ENCODE measurements around the gene CCNY.
"Not testable (repeated sequence)": the region's sequence is repeated elsewhere in the genome, so short reads cannot be mapped to it uniquely, and the experiment has no call there.

CCNY gene

GRCh38 chr10:35347899-35348608, 11.7 kb downstream of the CCNY start:
- Histone ChIP-seq H3K27me3 (replicated peaks; ENCODE audit: control insufficient read depth, insufficient read depth, low read length) (no peaks in the 10 kb centered on the region), H3K4me3 (ENCODE audit: low read length) (no peak overlapping the region), H3K36me3 (ENCODE audit: control insufficient read depth, insufficient read depth, low read length, severe bottlenecking) (no peaks in the 10 kb centered on the region), H3K9me3 (ENCODE audit: control insufficient read depth, low read length) (no peaks in the 10 kb centered on the region), H3K9ac (ENCODE audit: low read length) (no peak overlapping the region), H3K4me1 (ENCODE audit: control insufficient read depth, insufficient read depth, low read length) (peaks cover 42% of the 10 kb centered on the region)
- DNase-seq (ENCODE audit: low read depth) = no peak

DNA sequence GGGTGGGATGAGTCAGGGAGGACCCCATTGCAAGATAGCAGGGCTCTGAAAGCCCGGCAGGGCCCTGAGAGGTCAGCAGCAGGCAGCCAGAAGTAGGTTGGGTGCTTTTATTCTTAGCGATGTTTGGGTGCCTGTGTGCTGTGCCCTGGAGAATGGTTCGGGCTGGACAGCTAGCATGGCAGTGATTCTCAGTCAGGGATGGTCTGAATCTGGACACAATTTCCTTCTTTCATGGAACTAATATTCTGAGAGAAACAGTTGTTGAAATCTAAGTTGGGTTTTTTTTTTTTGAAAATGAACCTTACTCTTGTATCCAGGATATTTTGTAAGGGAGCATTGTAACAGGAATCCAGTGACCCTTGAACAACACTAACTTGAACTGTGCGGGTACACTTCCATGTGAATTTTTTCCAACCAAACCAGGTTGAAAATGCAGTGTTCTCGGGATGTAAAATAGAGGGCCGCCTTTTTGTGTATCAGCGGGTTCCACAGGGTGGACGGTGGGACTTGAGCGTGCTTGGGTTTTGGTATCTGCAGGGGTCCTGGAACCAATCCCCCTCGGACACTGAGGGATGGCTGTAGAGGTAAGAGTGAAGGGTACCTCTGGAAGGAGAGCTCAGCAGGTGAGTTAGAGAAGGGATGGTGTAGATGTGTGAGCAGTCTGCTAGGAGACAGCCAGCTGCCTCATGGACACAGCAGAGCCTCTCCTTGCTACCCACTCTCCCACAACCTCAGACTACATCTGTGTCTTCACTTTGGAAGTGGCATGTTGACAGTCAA, 12.5 kb downstream of the CCNY start:
- peaks cover 44% of the 10 kb centered on the region for H3K4me1 ChIP-seq (ENCODE audit: control insufficient read depth, insufficient read depth, low read length)
- no peak for DNase-seq (ENCODE audit: low read depth)
- H3K36me3 ChIP-seq (ENCODE audit: control insufficient read depth, insufficient read depth, low read length, severe bottlenecking) = no peaks in the 10 kb centered on the region
- no peaks in the 10 kb centered on the region for H3K27me3 ChIP-seq (replicated peaks; ENCODE audit: control insufficient read depth, insufficient read depth, low read length)
- no peaks in the 10 kb centered on the region for H3K9me3 ChIP-seq (ENCODE audit: control insufficient read depth, low read length)
- H3K9ac ChIP-seq (ENCODE audit: low read length) = no peak overlapping the region
- no peak overlapping the region for H3K4me3 ChIP-seq (ENCODE audit: low read length)

DNA sequence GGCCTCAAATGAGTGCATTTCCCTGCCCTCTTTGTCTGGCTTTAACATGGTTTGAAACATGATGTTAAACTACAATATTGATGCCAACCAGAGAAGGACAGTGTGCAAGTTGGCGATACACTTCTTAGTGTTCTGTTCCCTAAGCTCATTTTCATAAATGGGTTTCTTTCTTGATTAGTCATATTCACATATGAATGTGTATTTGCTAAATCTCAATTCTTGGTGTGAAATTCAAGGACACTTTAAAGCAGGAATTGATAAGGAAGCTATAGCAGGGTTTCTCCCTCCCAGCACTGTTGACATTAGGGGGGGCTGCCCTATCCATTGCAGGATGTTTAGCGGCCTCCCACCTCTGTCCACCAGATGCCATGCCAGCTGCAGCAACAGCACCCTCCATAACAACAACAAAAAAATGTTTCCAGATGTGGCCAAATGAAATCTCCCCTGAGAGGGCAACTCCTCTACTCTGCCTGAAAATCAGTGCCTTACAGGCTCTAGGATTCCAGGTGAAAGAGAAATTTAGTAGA, 13.1 kb downstream of the CCNY start:
- Histone ChIP-seq H3K27me3 (replicated peaks; ENCODE audit: control insufficient read depth, insufficient read depth, low read length) (no peaks in the 10 kb centered on the region), H3K9me3 (ENCODE audit: control insufficient read depth, low read length) (no peaks in the 10 kb centered on the region), H3K4me3 (ENCODE audit: low read length) (no peak overlapping the region), H3K9ac (ENCODE audit: low read length) (no peak overlapping the region), H3K36me3 (ENCODE audit: control insufficient read depth, insufficient read depth, low read length, severe bottlenecking) (no peaks in the 10 kb centered on the region), H3K4me1 (ENCODE audit: control insufficient read depth, insufficient read depth, low read length) (peaks cover 45% of the 10 kb centered on the region)
- no peak for DNase-seq (ENCODE audit: low read depth)

- DNase-seq (ENCODE audit: low read depth) = no peak
- Histone ChIP-seq H3K9ac (ENCODE audit: low read length) (no peak overlapping the region), H3K4me1 (ENCODE audit: control insufficient read depth, insufficient read depth, low read length) (peaks cover 49% of the 10 kb centered on the region), H3K9me3 (ENCODE audit: control insufficient read depth, low read length) (no peaks in the 10 kb centered on the region), H3K27me3 (replicated peaks; ENCODE audit: control insufficient read depth, insufficient read depth, low read length) (no peaks in the 10 kb centered on the region), H3K4me3 (ENCODE audit: low read length) (no peak overlapping the region), H3K36me3 (ENCODE audit: control insufficient read depth, insufficient read depth, low read length, severe bottlenecking) (no peaks in the 10 kb centered on the region)
These were observed 14.7 kb downstream of the CCNY start for GRCh38 chr10:35351021-35351420.

GRCh38 chr10:35352097-35352496, 15.8 kb downstream of the CCNY start:
- H3K9ac ChIP-seq (ENCODE audit: low read length) = no peak overlapping the region
- no peaks in the 10 kb centered on the region for H3K9me3 ChIP-seq (ENCODE audit: control insufficient read depth, low read length)
- no peaks in the 10 kb centered on the region for H3K27me3 ChIP-seq (replicated peaks; ENCODE audit: control insufficient read depth, insufficient read depth, low read length)
- H3K36me3 ChIP-seq (ENCODE audit: control insufficient read depth, insufficient read depth, low read length, severe bottlenecking) = no peaks in the 10 kb centered on the region
- no peak overlapping the region for H3K4me3 ChIP-seq (ENCODE audit: low read length)
- no peak for DNase-seq (ENCODE audit: low read depth)
- peaks cover 45% of the 10 kb centered on the region for H3K4me1 ChIP-seq (ENCODE audit: control insufficient read depth, insufficient read depth, low read length)

DNA sequence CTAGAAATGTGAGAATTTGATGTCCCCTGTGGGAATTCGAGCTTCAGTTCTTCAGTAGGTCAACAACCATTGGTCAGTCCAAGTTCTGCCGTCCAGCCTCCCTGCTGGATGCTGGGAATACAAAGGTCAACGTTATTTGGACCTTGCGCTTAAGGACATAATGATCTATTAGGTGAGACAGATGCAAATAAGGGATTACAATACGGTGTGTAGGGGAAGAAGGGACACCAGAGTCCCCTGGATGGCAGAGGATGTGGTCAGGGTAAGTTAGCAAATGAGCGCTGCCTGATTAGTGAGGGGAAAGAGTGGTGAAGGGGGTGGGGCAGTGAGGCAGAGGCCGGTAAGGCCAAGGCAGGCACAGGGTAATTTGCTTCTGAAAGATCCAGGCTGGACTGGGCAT, 16.2 kb downstream of the CCNY start:
- no peak overlapping the region for H3K9ac ChIP-seq (ENCODE audit: low read length)
- no peak for DNase-seq (ENCODE audit: low read depth)

GRCh38 chr10:35353395-35353794, 17.1 kb downstream of the CCNY start:
- Histone ChIP-seq H3K4me1 (ENCODE audit: control insufficient read depth, insufficient read depth, low read length) (peaks cover 32% of the 10 kb centered on the region), H3K27me3 (replicated peaks; ENCODE audit: control insufficient read depth, insufficient read depth, low read length) (no peaks in the 10 kb centered on the region), H3K9me3 (ENCODE audit: control insufficient read depth, low read length) (no peaks in the 10 kb centered on the region), H3K4me3 (ENCODE audit: low read length) (no peak overlapping the region), H3K36me3 (ENCODE audit: control insufficient read depth, insufficient read depth, low read length, severe bottlenecking) (no peaks in the 10 kb centered on the region), H3K9ac (ENCODE audit: low read length) (no peak overlapping the region)
- no peak for DNase-seq (ENCODE audit: low read depth)

More for the DNA sequence above, 16.2 kb downstream of the CCNY start:
- H3K9me3 ChIP-seq (ENCODE audit: control insufficient read depth, low read length) = no peaks in the 10 kb centered on the region
- H3K27me3 ChIP-seq (replicated peaks; ENCODE audit: control insufficient read depth, insufficient read depth, low read length) = no peaks in the 10 kb centered on the region
- H3K4me1 ChIP-seq (ENCODE audit: control insufficient read depth, insufficient read depth, low read length) = peaks cover 41% of the 10 kb centered on the region
- H3K36me3 ChIP-seq (ENCODE audit: control insufficient read depth, insufficient read depth, low read length, severe bottlenecking) = no peaks in the 10 kb centered on the region
- H3K4me3 ChIP-seq (ENCODE audit: low read length) = no peak overlapping the region

DNA sequence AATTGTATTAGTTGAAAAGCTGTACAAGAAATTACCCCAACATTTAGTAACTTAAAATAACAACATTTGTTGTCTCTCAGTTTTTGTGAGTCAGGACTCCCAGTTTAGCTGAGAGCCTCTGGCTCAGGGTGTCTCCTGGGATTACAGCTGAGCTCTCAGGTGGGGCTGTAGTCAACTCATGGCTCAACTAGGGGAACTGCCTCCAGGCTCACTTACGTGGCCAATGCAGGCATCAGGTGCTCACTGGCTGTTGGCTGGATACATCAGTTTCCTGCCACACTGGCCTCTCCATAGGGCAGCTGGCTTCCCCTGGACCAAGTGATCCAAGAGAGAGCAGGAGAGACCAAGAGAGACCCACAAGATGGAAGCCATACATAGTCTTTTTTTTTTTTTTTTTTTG, 17.5 kb downstream of the CCNY start:
- H3K27me3 ChIP-seq (replicated peaks; ENCODE audit: control insufficient read depth, insufficient read depth, low read length) = no peaks in the 10 kb centered on the region
- no peaks in the 10 kb centered on the region for H3K9me3 ChIP-seq (ENCODE audit: control insufficient read depth, low read length)
- no peak for DNase-seq (ENCODE audit: low read depth)
- H3K4me3 ChIP-seq (ENCODE audit: low read length) = no peak overlapping the region
- no peak overlapping the region for H3K9ac ChIP-seq (ENCODE audit: low read length)
- peaks cover 28% of the 10 kb centered on the region for H3K4me1 ChIP-seq (ENCODE audit: control insufficient read depth, insufficient read depth, low read length)
- H3K36me3 ChIP-seq (ENCODE audit: control insufficient read depth, insufficient read depth, low read length, severe bottlenecking) = no peaks in the 10 kb centered on the region

DNA sequence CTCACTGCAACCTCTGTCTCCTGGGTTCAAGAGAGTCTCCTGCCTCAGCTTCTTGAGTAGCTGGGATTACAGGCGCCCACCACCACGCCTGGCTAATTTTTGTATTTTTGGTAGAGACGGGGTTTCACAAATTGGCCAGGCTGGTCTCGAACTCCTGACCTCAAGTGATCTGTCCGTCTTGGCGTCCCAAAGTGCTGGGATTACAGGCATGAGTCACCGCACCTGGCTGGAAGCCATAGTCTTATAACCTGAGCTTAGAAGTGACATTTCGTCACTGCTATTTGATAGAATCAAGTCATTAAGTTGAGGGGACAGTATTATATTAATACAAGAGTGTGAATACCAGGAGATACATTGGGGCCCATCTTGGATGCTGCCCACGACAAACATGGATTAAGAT, 17.9 kb downstream of the CCNY start:
- H3K9me3 ChIP-seq (ENCODE audit: control insufficient read depth, low read length); H3K4me3 ChIP-seq (ENCODE audit: low read length); DNase-seq (ENCODE audit: low read depth); H3K36me3 ChIP-seq (ENCODE audit: control insufficient read depth, insufficient read depth, low read length, severe bottlenecking); H3K9ac ChIP-seq (ENCODE audit: low read length); H3K27me3 ChIP-seq (replicated peaks; ENCODE audit: control insufficient read depth, insufficient read depth, low read length): not testable (repeated sequence)
- H3K4me1 ChIP-seq (ENCODE audit: control insufficient read depth, insufficient read depth, low read length) = peaks cover 24% of the 10 kb centered on the region

DNA sequence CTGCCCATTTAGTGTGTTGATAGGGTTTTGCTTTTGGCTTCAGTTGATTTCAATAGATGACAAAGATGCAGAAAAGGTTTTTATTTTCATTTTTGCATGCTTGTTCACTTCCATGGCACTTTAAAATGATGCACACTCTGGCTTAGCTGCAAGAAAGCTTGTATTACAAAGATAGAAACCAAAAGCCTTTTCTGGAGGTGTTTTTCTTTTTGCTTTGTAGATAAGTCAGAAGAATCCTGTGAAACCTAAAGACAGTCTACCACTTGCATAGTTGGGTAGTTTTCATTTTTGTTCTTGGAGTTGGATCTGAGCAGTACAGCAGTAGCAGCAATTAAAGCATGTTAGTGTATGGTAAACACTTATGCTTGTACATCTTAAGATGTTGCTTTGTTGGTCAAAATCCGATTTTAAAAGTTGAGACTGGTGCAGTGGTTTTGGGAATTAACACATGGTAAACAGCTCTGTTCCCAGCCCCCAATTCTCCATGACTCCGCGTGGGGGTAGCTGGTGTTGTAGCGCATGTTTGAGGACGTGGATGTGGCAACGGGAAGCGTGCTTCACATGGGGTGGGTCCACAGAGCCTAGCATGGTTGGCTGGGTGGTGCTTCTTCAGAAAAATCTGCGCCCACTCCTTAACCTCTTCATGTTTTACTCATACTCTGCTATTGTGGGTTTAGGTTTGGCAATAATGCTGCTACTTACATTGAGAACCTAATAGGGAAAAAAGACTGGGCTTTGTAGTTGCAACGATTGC, 19.8 kb downstream of the CCNY start:
- Histone ChIP-seq H3K4me1 (ENCODE audit: control insufficient read depth, insufficient read depth, low read length) (peaks cover 16% of the 10 kb centered on the region), H3K9ac (ENCODE audit: low read length) (no peak overlapping the region), H3K27me3 (replicated peaks; ENCODE audit: control insufficient read depth, insufficient read depth, low read length) (no peaks in the 10 kb centered on the region), H3K9me3 (ENCODE audit: control insufficient read depth, low read length) (no peaks in the 10 kb centered on the region), H3K4me3 (ENCODE audit: low read length) (no peak overlapping the region), H3K36me3 (ENCODE audit: control insufficient read depth, insufficient read depth, low read length, severe bottlenecking) (no peaks in the 10 kb centered on the region)
- DNase-seq (ENCODE audit: low read depth) = no peak

GRCh38 chr10:35356725-35357092, 20.4 kb downstream of the CCNY start:
- DNase-seq (ENCODE audit: low read depth) = no peak
- no peak overlapping the region for H3K9ac ChIP-seq (ENCODE audit: low read length)
- no peaks in the 10 kb centered on the region for H3K9me3 ChIP-seq (ENCODE audit: control insufficient read depth, low read length)
- no peaks in the 10 kb centered on the region for H3K36me3 ChIP-seq (ENCODE audit: control insufficient read depth, insufficient read depth, low read length, severe bottlenecking)
- no peak overlapping the region for H3K4me3 ChIP-seq (ENCODE audit: low read length)
- no peaks in the 10 kb centered on the region for H3K27me3 ChIP-seq (replicated peaks; ENCODE audit: control insufficient read depth, insufficient read depth, low read length)
- peaks cover 14% of the 10 kb centered on the region for H3K4me1 ChIP-seq (ENCODE audit: control insufficient read depth, insufficient read depth, low read length)
